K562 (cell line): ENCODE results near the gene ANKLE1. TPM values are rescaled to one million over a fixed set of nuclear protein-coding genes. Genes with fewer than 3 reads are reported as not detected.

Source experiments
- HDGF ChIP-seq: fragments of 450-650 bp; IDR thresholded peaks from 2 replicates; pipeline ENCODE4 v1.6.1; 2016
- MEIS2 ChIP-seq: fragments of 450-650 bp; IDR thresholded peaks from 2 replicates; pipeline ENCODE4 v1.6.1; 2014; ENCODE audit warnings: mild to moderate bottlenecking; ENCODE audit not compliant: partially characterized antibody
- SIRT6 ChIP-seq: IDR thresholded peaks from one replicate; pipeline ENCODE4 v1.6.1; 2012; ENCODE audit warnings: low read depth, mild to moderate bottlenecking, control low read depth, inconsistent platforms, low read length, moderate library complexity
- SLC30A9 ChIP-seq: fragments of 250-450 bp; sonication (Bioruptor Pico); IDR thresholded peaks from 2 replicates; pipeline ENCODE4 v1.8.0; 2022; ENCODE audit warnings: mild to moderate bottlenecking, moderate library complexity
- TOE1 ChIP-seq, 2 experiments: fragments of 450-650 bp in 1 of 2; sonication (generic) in 1 of 2; formaldehyde crosslinking in 1 of 2; IDR thresholded peaks; 2 replicates each; pipeline versions ENCODE4 v1.7.1 to v1.8.0; 2016 to 2022; ENCODE audit warnings: borderline replicate concordance in 2 of 2, mild to moderate bottlenecking in 2 of 2, antibody characterized with exemption in 1 of 2, inconsistent platforms in 1 of 2, low read depth in 1 of 2, missing genetic modification reagents in 1 of 2, moderate library complexity in 1 of 2
- YBX1 ChIP-seq: fragments of 450-650 bp; IDR thresholded peaks from 2 replicates; pipeline ENCODE4 v1.7.1; 2016; ENCODE audit warnings: mild to moderate bottlenecking
- ZBTB17 ChIP-seq: fragments of 450-650 bp; formaldehyde crosslinking; IDR thresholded peaks from 2 replicates; pipeline ENCODE4 v1.4.0; 2020; ENCODE audit warnings: mild to moderate bottlenecking
- ZNF12 ChIP-seq: sonication (generic); formaldehyde crosslinking; IDR thresholded peaks from 2 replicates; pipeline ENCODE4 v1.4.0; 2020; ENCODE audit warnings: mild to moderate bottlenecking, missing genetic modification reagents
- ZNF316 ChIP-seq: fragments of 450-650 bp; IDR thresholded peaks from 2 replicates; pipeline ENCODE4 v1.6.1; 2016
- ZNF384 ChIP-seq: IDR thresholded peaks from 2 replicates; pipeline ENCODE4 v1.6.1; 2012; ENCODE audit warnings: low read depth, low read length, improper control_type of control experiment
- polyA plus RNA-seq, 8 experiments: library from polyadenylated mRNA; depleted of rRNA in 4 of 8; stranded (reverse) in 5 of 8; unstranded in 3 of 8; fragments of >200 nt; fragmentation: Nextera tagmentation in 2 of 8; fragmentation: Illumina TruSeq in 1 of 8; extraction: Ambion mirVana in 2 of 8; extraction: Trizol in 1 of 8; gene quantifications; 2 replicates each; pipeline versions ENCODE4 v1.2.1 to v1.2.3, GENCODE V29; 2011 to 2014; ENCODE audit warnings: inconsistent platforms in 1 of 8, missing spikeins in 1 of 8
- total RNA-seq, 7 experiments: library from RNA; depleted of rRNA in 6 of 7; stranded (reverse); fragments of >200 nt in 6 of 7; fragmentation: Illumina TruSeq in 2 of 7; extraction: Trizol in 2 of 7; gene quantifications; 2 replicates each; pipeline versions ENCODE4 v1.2.1 to v1.2.3, GENCODE V29; 2011 to 2021; ENCODE audit warnings: low replicate concordance in 1 of 7
- TF ChIP-seq, protein P1 (sequence below): fragments of 450-650 bp; formaldehyde crosslinking; IDR thresholded peaks from 2 replicates; pipeline ENCODE4 v1.4.0; 2020; ENCODE audit warnings: mild to moderate bottlenecking, moderate library complexity
- TF ChIP-seq, protein P2 (sequence below): sonication (generic); formaldehyde crosslinking; IDR thresholded peaks from 2 replicates; pipeline ENCODE4 v1.8.0; 2022; ENCODE audit warnings: mild to moderate bottlenecking, low read depth, missing genetic modification reagents

Gene ANKLE1
- total and polyA plus RNA-seq, 9 of the 15 experiments (the other 6 are each of a cell fraction or from before 2014, with no cell fraction given): 0.63 to 9.2 (median 2.9) TPM

DNA sequence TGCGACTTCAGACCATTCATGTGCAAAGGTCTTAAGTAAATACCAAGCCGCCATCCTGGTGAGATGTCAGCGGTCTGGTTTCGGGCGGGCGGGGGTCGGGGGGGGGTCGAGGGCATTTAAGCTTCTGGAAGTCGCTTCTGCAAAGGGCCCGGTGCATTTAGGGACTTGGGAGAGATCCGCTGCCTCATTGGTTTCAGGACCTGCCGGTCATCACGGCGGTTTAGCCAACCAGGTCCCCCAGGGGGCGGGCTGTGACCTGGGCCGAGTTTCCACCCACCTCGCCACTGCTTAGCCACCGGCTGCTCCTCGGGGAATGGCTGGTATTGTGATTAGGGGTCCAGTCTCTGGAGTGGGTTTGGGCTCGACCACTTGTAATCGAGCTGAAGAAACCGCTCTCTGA lies 7.8 kb downstream of the ANKLE1 start (continued):
- TF ChIP-seq, protein P1, sequence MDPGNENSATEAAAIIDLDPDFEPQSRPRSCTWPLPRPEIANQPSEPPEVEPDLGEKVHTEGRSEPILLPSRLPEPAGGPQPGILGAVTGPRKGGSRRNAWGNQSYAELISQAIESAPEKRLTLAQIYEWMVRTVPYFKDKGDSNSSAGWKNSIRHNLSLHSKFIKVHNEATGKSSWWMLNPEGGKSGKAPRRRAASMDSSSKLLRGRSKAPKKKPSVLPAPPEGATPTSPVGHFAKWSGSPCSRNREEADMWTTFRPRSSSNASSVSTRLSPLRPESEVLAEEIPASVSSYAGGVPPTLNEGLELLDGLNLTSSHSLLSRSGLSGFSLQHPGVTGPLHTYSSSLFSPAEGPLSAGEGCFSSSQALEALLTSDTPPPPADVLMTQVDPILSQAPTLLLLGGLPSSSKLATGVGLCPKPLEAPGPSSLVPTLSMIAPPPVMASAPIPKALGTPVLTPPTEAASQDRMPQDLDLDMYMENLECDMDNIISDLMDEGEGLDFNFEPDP (CRISPR knock-in tag): no peak
- no peak for TF ChIP-seq ZNF316
- TF ChIP-seq YBX1: no peak
- TF ChIP-seq, protein P2, sequence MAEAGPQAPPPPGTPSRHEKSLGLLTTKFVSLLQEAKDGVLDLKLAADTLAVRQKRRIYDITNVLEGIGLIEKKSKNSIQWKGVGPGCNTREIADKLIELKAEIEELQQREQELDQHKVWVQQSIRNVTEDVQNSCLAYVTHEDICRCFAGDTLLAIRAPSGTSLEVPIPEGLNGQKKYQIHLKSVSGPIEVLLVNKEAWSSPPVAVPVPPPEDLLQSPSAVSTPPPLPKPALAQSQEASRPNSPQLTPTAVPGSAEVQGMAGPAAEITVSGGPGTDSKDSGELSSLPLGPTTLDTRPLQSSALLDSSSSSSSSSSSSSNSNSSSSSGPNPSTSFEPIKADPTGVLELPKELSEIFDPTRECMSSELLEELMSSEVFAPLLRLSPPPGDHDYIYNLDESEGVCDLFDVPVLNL: no peak
- TF ChIP-seq HDGF: no peak
- TF ChIP-seq SIRT6: no peak
- TF ChIP-seq SLC30A9 (CRISPR knock-in tag): no peak
- TF ChIP-seq ZNF384: no peak
- no peak for TF ChIP-seq MEIS2
- TF ChIP-seq ZNF12 (CRISPR knock-in tag): no peak
- no peak for TF ChIP-seq ZBTB17
- no peak for TF ChIP-seq TOE1 (IDR thresholded peaks at IDR 0.05; ENCODE audit: borderline replicate concordance)
- no peak for TF ChIP-seq TOE1 (CRISPR knock-in tag; IDR thresholded peaks at IDR 0.05; ENCODE audit: borderline replicate concordance, low read depth)
